PC-9 (cell line): Measurements from ENCODE around the gene FRMD4B. TPM values are rescaled to one million over a fixed set of nuclear protein-coding genes. Genes with fewer than 3 reads are reported as not detected.

Experiments
- BruUV-seq: library from RNA; stranded (reverse); fragments of 400-500 nt; replicated peaks from 2 replicates; lab custom pipeline; 2021; lab: Mats Ljungman, UMichigan
- CTCF ChIA-PET: fragments of 300-600 bp; sonication (Branson Sonifier 250); formaldehyde crosslinking; loops from one replicate; lab custom pipeline; 2022; ENCODE audit warnings: antibody characterized with exemption; lab: Charles Lee
- POLR2A ChIA-PET: fragments of 300-600 bp; sonication (Branson Sonifier 250); formaldehyde crosslinking; loops from one replicate; lab custom pipeline; 2022; ENCODE audit warnings: antibody characterized with exemption; ENCODE audit not compliant: unreplicated experiment; lab: Charles Lee
- DNase-seq, 2 experiments: peaks; one replicate each; pipeline versions ENCODE4 v3.0.0 to v3.0.0-alpha.2; 2015 to 2022; ENCODE audit warnings: mixed read lengths in 1 of 2
- H2AFZ ChIP-seq: fragments of 200-600 bp; sonication (generic); 2 replicates; pipeline ENCODE4 v1.8.1; 2017; ENCODE audit warnings: antibody characterized with exemption
- H3F3A ChIP-seq: fragments of 200-600 bp; sonication (generic); 2 replicates; pipeline ENCODE4 v1.8.1; 2017; ENCODE audit warnings: antibody characterized with exemption, mild to moderate bottlenecking, low read depth; ENCODE audit not compliant: insufficient read depth
- H3K27ac ChIP-seq: fragments of 200-600 bp; sonication (generic); 2 replicates; pipeline ENCODE4 v1.6.1; 2016; ENCODE audit warnings: mixed run types
- H3K27me3 ChIP-seq: fragments of 200-600 bp; sonication (generic); 2 replicates; pipeline ENCODE4 v1.6.1; 2016; ENCODE audit warnings: low read depth, mixed run types; ENCODE audit not compliant: insufficient read depth
- H3K36me3 ChIP-seq: fragments of 200-600 bp; sonication (generic); 2 replicates; pipeline ENCODE4 v1.6.1; 2016; ENCODE audit warnings: low read depth, mixed run types
- H3K4me1 ChIP-seq: fragments of 200-600 bp; sonication (generic); replicated peaks from 2 replicates; pipeline ENCODE4 v1.6.1; 2016; ENCODE audit warnings: mixed run types; ENCODE audit not compliant: insufficient read depth
- H3K4me2 ChIP-seq: fragments of 200-600 bp; sonication (generic); 2 replicates; pipeline ENCODE4 v1.6.1; 2017; ENCODE audit warnings: mixed run types
- H3K4me3 ChIP-seq: fragments of 200-600 bp; sonication (generic); 2 replicates; pipeline ENCODE4 v1.6.1; 2016; ENCODE audit warnings: mixed run types
- H3K79me2 ChIP-seq: fragments of 200-600 bp; sonication (generic); 2 replicates; pipeline ENCODE4 v1.6.1; 2017; ENCODE audit warnings: low read depth, mixed run types
- H3K9me2 ChIP-seq: fragments of 200-600 bp; sonication (generic); 2 replicates; pipeline ENCODE4 v1.8.1; 2017; ENCODE audit warnings: mild to moderate bottlenecking; ENCODE audit not compliant: insufficient read depth
- H3K9me3 ChIP-seq: fragments of 200-600 bp; sonication (generic); 2 replicates; pipeline ENCODE4 v1.8.1; 2016; ENCODE audit warnings: low read depth; ENCODE audit not compliant: insufficient read depth
- H4K20me1 ChIP-seq: fragments of 200-600 bp; sonication (generic); 2 replicates; pipeline ENCODE4 v1.8.1; 2017; ENCODE audit not compliant: insufficient read depth
- EZH2 ChIP-seq: fragments of 200-600 bp; sonication (generic); IDR thresholded peaks from 2 replicates; pipeline ENCODE4 v1.8.0; 2017; ENCODE audit warnings: antibody characterized with exemption, low read depth
- intact Hi-C: fragments of 100-400 bp; cut with micrococcal nuclease; formaldehyde crosslinking; loops from one replicate; pipeline ENCODE4 v1.10.0; 2022; ENCODE audit not compliant: unreplicated experiment
- total RNA-seq: library from RNA; stranded (reverse); gene quantifications from 2 replicates; pipeline ENCODE4 v1.2.3, GENCODE V29; 2021
- TF ChIP-seq, protein P1 (sequence below): fragments of 200-600 bp; sonication (generic); conservative IDR thresholded peaks from 2 replicates; pipeline ENCODE4 v1.6.1; 2017; ENCODE audit warnings: mixed run types, antibody characterized with exemption, mild to moderate bottlenecking, moderate library complexity

FRMD4B gene
- total RNA-seq, 1 experiment from 2014 or later, result 10.2 TPM

DNA sequence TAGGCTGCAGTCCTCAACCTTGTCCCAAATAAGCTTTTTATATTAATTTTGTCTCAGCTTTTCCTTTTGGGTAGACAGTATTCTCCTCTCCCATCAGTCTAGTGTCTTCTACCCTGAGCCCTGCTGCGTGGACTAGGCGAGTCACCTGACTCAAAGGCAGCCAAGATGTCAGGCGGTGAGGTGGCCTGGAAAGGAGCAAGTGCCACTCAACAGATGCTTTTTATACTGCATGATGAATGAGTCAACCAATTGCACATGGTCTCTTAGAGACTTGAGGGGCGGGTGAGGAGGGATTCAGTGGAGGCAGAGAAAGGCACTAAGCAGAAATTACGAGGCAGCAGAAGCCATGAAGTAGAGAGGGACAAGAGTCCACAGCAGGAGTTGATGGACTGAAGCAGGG, 95.9 kb downstream of the FRMD4B start:
- no peaks in the 10 kb centered on the region for H3K79me2 ChIP-seq

DNA sequence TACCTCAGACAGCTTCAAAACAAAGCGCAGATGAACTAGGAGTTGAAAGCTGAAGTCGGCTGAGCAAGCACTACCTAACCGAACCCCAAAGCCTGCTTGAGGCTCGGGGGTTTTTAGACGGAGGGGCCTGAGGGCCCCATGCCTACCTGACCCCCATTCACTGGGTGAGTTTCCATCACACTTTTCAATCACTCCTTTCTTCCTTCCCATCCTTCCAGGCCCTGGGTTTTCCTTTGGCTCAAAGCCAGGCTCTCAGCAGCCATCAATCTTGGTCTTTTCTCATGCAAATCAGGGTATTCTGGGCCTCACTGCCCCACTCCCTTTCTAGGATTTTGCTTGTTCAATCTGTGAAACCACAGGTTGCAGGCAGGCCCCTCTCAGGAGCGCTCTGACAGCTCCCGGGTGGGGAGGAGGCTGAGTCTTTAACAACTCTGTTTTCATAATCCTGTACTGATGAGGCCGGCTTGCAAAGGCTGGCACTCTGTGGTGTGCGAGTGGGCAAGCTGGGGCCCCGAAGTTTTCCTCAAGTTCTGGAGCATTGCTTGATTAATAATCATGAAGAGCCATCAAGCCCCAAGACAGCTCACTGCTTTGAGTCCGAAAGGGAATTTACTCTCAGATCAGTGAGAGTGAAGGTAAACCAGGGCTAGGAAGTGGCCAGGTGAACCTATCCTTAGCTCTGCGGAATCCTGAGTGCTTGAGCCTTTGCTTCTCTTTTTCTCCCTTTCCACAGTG, 97.6 kb downstream of the FRMD4B start:
- H3F3A ChIP-seq, result peaks cover 8% of the 10 kb centered on the region; the same call in 1 of the 2 replicates
- H4K20me1 ChIP-seq, result no peaks in the 10 kb centered on the region
- peak in 1 of 2 experiments; percentile 29 for DNase-seq
- H3K79me2 ChIP-seq, result no peaks in the 10 kb centered on the region
- TF ChIP-seq, protein P1, sequence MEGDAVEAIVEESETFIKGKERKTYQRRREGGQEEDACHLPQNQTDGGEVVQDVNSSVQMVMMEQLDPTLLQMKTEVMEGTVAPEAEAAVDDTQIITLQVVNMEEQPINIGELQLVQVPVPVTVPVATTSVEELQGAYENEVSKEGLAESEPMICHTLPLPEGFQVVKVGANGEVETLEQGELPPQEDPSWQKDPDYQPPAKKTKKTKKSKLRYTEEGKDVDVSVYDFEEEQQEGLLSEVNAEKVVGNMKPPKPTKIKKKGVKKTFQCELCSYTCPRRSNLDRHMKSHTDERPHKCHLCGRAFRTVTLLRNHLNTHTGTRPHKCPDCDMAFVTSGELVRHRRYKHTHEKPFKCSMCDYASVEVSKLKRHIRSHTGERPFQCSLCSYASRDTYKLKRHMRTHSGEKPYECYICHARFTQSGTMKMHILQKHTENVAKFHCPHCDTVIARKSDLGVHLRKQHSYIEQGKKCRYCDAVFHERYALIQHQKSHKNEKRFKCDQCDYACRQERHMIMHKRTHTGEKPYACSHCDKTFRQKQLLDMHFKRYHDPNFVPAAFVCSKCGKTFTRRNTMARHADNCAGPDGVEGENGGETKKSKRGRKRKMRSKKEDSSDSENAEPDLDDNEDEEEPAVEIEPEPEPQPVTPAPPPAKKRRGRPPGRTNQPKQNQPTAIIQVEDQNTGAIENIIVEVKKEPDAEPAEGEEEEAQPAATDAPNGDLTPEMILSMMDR, result no peak
- CTCF ChIA-PET, result no interaction called here
- no peaks in the 10 kb centered on the region for H3K9me2 ChIP-seq
- no peaks in the 10 kb centered on the region for H3K36me3 ChIP-seq
- H3K4me3 ChIP-seq, result no peak overlapping the region
- no peak overlapping the region for H2AFZ ChIP-seq
- H3K27me3 ChIP-seq, result no peaks in the 10 kb centered on the region
- H3K27ac ChIP-seq, result no peak overlapping the region; the same call in 1 of the 2 replicates
- H3K4me2 ChIP-seq, result no peak overlapping the region
- intact Hi-C loops, result loop anchor here (2.0 kb wide), 2 partner anchors 46 to 88 kb away; no protein-coding TSS in a partner anchor
- no TSS peak for BruUV-seq
- H3K4me1 ChIP-seq, result peaks cover 7% of the 10 kb centered on the region; the same call in 1 of the 2 replicates
- no peaks in the 10 kb centered on the region for H3K9me3 ChIP-seq
- POLR2A ChIA-PET, result interaction anchor here (0.5 to 0.7 kb wide), 5 partner anchors 47 to 132 kb away, joined by 3 to 5 read pairs (median 3); no protein-coding TSS in a partner anchor

More for the DNA sequence above, 95.9 kb downstream of the FRMD4B start:
- DNase-seq, result no peak
- Histone ChIP-seq H4K20me1 (no peaks in the 10 kb centered on the region), H3K4me1 (peaks cover 23% of the 10 kb centered on the region), H3K27me3 (no peaks in the 10 kb centered on the region), H3F3A (peaks cover 17% of the 10 kb centered on the region; the same call in 1 of the 2 replicates), H2AFZ (no peak overlapping the region), H3K27ac (no peak overlapping the region), H3K4me2 (no peak overlapping the region), H3K9me2 (no peaks in the 10 kb centered on the region), H3K4me3 (no peak overlapping the region), H3K36me3 (no peaks in the 10 kb centered on the region), H3K9me3 (no peaks in the 10 kb centered on the region)
- ChIA-PET POLR2A (no interaction called here), CTCF (interaction anchor here (1.0 kb wide), 1 partner anchor 128 kb away, joined by 3 read pairs; no protein-coding TSS in a partner anchor)
- TF ChIP-seq EZH2, result no peak
- TF ChIP-seq, protein P1, result no peak
- BruUV-seq, result no TSS peak
- intact Hi-C loops, result no loop called here

DNA sequence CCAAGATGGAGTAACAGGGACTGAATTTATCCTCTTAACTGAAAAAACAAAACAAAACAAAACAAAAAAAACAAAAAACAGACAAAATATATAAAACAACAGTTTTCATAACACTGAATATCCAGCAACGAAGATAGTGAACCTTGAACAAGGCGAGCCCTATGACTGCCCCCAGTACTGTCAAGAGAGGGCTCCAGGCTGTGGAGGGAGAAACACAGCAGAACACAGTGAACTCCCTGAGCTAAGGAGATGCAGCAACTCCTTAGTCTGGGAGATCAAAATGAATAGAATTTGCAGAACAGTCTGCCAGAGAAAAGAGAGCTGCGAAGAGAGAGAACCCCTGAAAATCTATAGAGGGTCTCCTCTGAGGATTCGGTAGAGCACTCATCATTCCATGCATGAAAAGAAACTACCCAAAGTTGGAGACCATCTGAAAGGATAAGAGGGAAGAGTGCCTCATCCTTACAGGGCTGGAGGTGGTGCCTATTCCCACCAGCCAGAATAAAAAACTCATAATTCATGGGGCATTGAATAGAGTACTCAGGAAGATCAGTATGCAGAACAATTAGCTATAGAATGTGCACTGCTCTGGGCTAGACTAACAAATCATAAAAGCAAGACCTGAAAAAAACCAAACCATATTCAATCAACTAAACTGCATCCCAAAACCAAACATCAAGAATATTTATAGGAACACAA, 101.8 kb downstream of the FRMD4B start:
- Histone ChIP-seq H2AFZ (no peak overlapping the region), H3K27me3 (no peaks in the 10 kb centered on the region), H3F3A (peaks cover 6% of the 10 kb centered on the region; the same call in 1 of the 2 replicates), H3K4me1 (peaks cover 6% of the 10 kb centered on the region; the same call in 1 of the 2 replicates), H3K4me2 (no peak overlapping the region), H3K27ac (no peak overlapping the region), H3K4me3 (no peak overlapping the region), H3K9me2 (no peaks in the 10 kb centered on the region), H3K9me3 (no peaks in the 10 kb centered on the region), H3K36me3 (no peaks in the 10 kb centered on the region), H4K20me1 (no peaks in the 10 kb centered on the region), H3K79me2 (no peaks in the 10 kb centered on the region)
- CTCF ChIA-PET, result interaction anchor here (0.6 kb wide), 1 partner anchor 398 kb away, joined by 3 read pairs; no protein-coding TSS in a partner anchor
- BruUV-seq, result no TSS peak
- TF ChIP-seq EZH2, result no peak
- TF ChIP-seq, protein P1, result no peak
- intact Hi-C loops, result no loop called here
- POLR2A ChIA-PET, result interaction anchor here (0.5 kb wide), 1 partner anchor 9 kb away, joined by 3 read pairs; no protein-coding TSS in a partner anchor
- no peak for DNase-seq
